HG03378 (cell line): ENCODE measurements around the gene LINC00305.

Source experiments
- ATAC-seq: cut with Tn5 transposase; IDR thresholded peaks from one replicate; pipeline ENCODE4 v1.9.1; 2021; ENCODE audit warnings: mild to moderate bottlenecking, moderate library complexity; ENCODE audit not compliant: unreplicated experiment

LINC00305 gene

DNA sequence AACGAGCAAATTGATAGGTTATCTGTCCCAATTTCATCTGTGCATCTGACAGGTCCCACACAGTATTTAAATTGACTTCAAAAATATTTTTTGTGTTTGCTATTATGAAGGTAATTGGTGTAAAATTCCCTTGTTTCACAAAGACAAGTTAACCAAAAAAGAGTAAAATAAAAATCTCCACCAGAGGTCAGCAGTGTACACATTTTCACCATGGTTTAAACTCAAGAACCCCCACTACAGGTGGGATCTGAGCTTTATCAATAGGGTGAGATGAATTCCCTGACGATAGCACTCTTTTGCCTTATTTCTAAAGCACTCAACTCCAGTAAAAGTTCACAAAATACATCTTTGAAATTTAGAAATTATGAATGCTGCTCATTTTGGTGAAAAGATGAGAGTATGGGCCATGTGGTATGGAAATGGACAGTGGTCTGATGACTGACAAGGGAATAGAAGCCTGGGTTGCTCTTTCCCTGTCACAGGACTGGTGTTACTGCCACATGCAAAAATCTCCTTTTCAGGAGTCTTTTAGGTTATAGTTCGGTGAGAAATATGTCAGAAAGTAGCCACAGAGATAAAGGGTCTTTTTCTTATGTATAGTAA, 111.0 kb downstream of the LINC00305 start:
- ATAC-seq: peak; percentile 86

DNA sequence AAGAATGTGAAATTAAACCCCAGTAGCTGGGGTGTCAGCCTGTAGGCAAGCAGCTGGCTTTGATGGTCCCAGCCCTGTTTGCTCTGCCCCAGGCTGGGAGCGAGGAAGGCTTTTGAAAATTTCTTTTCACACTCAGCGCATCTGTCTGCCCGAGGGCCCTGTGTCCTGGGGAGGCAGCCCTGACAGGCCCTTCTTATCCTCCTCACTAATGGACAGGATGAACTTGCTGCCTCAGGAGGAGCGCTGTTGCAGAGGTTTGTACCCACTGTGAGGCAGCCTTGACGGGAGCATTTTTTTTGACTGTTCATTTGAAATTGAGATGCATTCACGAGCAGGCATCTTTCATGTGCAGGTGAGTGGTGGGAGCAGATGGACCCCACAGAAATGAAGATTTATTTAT, 116.6 kb downstream of the LINC00305 start:
- ATAC-seq: no peak

GRCh38 chr18:64031411-64031810, 117.5 kb downstream of the LINC00305 start:
- ATAC-seq: no peak
